UCSD-AML1 (cell line): ENCODE results near the gene TRMT1.

Experiments
- DNase-seq: peaks from one replicate; lab custom pipeline; 2025; ENCODE audit not compliant: unreplicated experiment; lab: John Stamatoyannopoulos, UW

TRMT1 gene

GRCh38 chr19:13091400-13092157 is 25.0 kb downstream of the TRMT1 start:
- DNase-seq = no peak

DNA sequence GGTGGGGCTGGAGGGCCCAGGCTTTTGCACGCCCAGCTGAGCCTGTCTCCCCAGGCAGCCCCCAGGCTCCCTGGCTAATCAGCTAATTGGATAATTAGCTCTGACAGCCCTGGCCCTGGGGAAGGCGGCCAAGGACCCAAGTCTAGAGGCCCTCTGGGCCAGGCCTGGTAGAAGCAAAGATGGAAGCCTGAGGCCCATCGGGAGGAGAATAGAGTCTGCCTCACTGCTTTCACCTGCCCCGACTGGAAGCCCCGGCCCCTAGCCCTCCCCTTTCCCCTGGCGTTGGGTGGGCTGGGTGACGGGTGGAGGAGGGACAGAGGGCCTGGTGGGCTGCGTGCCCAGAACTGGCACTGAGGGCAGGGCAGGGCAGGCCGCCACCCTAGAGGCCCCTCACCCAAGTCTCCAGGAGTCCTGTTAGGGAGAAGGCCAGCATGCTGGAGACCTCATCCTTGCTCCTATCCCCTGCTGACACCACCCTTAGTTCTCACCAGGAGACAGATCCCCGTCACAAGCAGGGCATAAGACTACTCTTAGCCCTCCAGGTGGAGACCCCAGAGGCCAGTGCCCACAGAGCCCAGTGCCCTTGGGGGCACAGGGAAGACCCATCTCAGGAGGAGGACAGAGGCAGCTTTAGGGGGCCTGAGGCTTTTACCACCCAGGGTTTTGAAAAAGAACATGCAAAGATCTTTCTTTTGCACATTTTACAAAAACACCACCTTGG is 25.9 kb downstream of the TRMT1 start:
- no peak for DNase-seq

- no peak for DNase-seq
These were observed 26.6 kb downstream of the TRMT1 start for GRCh38 chr19:13089857-13090507.

- DNase-seq = no peak
These were observed 27.2 kb downstream of the TRMT1 start for GRCh38 chr19:13089139-13089856.

DNA sequence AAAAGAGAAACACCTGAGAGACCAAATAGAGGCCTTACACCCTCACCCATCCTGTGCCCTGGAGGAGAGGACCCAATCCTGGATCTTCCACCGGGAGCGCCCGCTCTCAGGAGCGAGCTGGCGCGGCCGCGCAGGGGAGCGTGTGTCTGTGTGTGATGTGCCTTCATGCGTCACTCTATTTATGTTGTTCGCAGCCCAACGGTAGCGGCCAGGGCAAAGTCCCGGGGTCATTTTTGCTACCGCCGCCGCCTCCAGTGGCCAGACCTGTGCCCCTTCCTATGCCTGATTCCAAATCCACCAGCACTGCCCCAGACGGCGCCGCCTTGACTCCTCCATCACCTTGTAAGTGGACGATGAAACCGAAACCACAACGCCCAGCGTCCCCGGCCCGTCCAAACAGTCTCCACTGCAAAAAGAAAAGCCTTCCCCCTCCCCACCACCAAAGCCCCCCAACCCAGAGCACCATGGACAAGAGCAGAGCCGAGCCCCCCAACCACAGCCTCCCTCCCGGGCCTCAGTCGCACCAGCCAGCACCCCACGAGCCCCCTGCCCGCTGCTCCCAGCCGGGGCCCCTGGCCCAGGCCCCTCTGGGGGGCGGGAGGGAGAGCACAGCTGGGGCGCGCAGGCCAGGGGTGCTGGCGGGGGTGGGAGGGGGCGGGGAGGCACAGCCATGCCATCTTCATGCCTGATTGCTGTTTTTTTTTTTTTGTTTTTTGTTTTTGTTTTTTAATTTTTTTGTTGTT is 28.6 kb downstream of the TRMT1 start:
- no peak for DNase-seq

GRCh38 chr19:13087295-13087694 is 29.2 kb downstream of the TRMT1 start:
- DNase-seq = no peak

- DNase-seq = no peak
These were observed 30.2 kb downstream of the TRMT1 start for GRCh38 chr19:13086341-13086740.

GRCh38 chr19:13085666-13086065 is 30.9 kb downstream of the TRMT1 start:
- no peak for DNase-seq

- no peak for DNase-seq
These were observed 32.9 kb downstream of the TRMT1 start for GRCh38 chr19:13083627-13084026.

DNA sequence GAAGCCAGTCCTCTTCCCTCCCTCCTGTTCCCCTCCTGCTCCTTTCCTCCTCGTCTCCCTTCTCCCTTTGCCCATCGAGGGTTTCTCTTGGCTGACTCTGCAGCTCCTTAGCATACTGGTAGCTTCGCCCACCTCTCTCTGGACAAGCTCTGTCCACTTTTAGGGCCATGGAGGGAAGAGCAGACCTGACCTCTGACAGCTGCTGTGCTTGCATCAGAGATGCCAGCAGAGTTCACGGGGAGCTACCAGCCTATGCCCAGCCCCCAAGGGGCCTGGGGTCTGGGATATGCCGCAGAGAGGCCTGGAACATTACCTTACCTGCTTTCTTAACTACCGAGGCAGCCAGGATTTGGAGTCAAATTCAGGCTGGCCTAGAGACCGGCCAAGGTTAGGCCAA is 33.5 kb downstream of the TRMT1 start:
- no peak for DNase-seq

DNA sequence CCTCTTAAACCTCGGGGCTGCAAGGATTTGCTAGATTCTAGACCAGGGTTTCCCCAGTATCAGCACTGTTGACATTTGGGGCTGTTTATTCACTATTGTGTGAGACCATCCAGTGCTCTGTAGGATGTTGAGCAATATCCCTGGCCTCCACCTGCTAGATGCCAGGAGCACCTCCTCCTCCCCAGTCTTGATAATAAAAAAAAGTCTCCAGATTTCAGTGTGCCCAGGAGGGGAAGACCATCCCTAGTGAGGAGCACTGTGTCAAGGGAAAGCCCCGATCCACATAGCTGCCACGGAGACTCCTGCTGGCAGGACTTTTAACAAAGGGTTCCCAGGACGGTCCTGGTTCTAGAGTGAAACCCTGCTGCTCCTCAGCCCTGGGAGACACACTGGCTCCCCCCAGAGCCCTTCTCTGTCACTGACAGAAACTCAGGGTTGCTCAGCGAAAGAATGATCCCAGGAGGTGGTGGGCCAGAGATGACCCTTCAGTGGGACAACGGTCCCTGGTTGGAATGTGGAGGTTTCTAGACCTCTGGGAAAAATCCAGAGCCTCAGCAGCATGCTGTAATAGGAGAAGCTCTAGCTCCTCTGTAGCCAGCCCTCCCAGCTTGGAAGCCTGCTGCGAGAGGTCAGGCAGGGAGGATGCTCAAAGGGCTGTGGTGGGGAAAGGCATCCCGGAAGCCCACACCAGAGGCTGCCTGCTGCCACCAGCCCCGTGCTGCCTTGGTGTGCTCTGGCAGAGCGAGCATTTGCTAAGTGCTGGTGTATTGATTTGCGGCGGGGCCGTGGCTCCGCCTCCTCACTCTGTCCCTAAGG is 34.1 kb downstream of the TRMT1 start:
- no peak for DNase-seq

GRCh38 chr19:13079542-13079986 is 37.0 kb downstream of the TRMT1 start:
- no peak for DNase-seq

DNA sequence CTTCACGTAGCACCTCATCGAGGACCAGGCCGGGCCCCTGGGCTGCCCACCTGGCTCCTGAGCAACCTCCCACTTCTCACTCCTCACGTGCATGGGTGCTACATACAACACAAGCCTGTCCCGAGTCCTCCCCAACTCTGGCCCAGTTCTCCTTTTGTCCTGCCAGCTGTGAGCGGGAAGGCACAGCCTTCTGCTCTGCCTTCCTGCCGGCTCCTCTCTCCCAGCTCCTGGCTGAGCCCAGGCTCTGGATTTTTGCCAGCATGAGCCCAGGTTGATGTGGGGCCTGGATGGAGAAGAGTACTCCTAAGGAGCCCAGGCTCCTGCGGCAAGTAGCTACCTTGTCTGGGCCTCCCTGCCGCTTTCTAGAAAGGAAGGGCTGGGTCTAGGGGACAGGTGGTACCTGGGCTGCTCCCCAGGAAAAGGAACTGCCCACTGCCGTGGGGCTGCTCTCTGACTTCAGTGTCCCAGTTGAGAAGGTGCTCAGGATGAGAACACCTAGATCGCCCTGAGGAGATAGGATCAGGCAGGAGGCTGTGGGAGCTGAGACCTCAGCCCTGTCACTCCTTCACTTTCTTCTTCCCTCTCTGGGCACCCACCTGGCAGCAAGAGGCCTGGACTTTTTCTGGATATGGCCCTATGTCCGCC is 37.5 kb downstream of the TRMT1 start:
- DNase-seq = no peak

DNA sequence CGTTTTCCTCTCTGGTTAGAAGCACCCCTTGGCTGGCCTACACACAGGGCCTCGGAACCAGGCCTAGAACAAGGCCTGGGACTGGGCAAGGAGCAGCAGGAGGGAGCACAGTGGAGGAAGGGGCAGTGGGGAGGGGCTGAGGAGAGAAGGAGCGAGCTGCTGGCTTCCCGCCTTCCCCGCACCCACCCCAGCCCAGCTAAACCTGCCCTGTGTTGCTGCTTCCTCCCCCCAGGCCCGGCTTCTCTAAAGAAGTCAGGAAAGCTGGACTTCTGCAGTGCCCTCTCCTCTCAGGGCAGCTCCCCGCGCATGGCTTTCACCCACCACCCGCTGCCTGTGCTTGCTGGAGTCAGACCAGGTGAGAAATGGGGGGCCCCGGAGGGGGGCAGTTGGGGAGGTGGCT is 38.2 kb downstream of the TRMT1 start:
- DNase-seq = no peak

DNA sequence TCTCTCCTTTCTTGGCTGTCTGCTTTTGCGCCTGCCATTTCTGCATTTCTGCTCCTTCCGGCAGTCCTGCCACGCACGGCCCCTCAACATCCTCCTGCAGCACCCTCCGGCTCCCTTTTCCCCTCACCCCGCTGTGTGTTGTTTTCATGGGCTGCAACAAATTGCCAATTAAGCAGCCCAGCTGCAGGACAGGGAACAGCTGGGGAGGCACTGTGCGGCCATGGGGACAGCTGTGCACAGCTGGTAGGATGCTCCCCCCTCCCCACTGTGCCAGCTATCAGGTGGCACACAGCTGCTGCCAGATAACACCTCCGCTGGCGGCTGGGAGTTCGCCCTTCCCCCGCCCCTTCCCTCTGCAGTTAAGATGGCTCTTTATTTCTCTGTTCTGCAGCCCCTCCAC is 39.3 kb downstream of the TRMT1 start:
- no peak for DNase-seq

DNA sequence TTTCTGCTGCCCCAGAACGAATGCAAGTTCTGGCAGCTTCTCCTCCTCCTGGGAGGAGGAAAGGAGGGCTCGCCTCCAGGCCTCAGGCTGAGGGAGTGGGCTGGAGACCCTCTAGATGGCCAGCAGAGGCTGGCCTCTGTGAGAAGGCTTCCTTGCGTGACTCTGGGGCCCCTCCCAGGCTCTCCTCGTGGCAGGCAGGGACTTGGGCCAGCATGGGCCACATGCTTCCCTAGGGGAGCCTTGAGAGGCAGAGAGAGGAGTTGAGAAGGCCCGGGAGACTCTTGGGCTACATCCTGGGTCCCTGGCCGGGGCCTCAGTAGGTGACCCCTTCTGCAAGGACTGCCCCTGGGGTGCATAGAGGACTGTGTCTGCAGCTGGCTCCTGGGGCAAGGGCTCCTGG is 39.8 kb downstream of the TRMT1 start:
- no peak for DNase-seq

- no peak for DNase-seq
These were observed 40.2 kb downstream of the TRMT1 start for GRCh38 chr19:13076320-13076719.

- no peak for DNase-seq
These were observed 42.2 kb downstream of the TRMT1 start for GRCh38 chr19:13074378-13074777.

- DNase-seq = no peak
These were observed 43.3 kb downstream of the TRMT1 start for GRCh38 chr19:13073263-13073662.
